ENCODE results near the gene EDARADD. TPM values are rescaled to one million over a fixed set of nuclear protein-coding genes. Genes with fewer than 3 reads are reported as not detected.

EDARADD gene
- total and polyA plus RNA-seq, 2 of the 13 experiments (the other 11 are each of a cell fraction or from before 2014, with no cell fraction given) = 0.03 TPM; not detected in 1

- TF ChIP-seq MIER3 (CRISPR knock-in tag; IDR thresholded peaks at IDR 0.05; ENCODE audit: borderline replicate concordance) = peak; percentile 37; the same call in 1 of the 2 replicates
- TF ChIP-seq ZNF710 (CRISPR knock-in tag; IDR thresholded peaks at IDR 0.05; ENCODE audit: borderline replicate concordance) = peak; percentile 26
- TF ChIP-seq ZSCAN22 (CRISPR knock-in tag; IDR thresholded peaks at IDR 0.05) = no peak
- TF ChIP-seq MLX (CRISPR knock-in tag; IDR thresholded peaks at IDR 0.05) = peak; percentile 70; the same call in 1 of the 2 replicates
- no peak for TF ChIP-seq ZNF75D (CRISPR knock-in tag; IDR thresholded peaks at IDR 0.05; ENCODE audit: borderline replicate concordance)
- TF ChIP-seq ZGPAT (CRISPR knock-in tag; IDR thresholded peaks at IDR 0.05) = peak; percentile 81
- TF ChIP-seq, protein P1, sequence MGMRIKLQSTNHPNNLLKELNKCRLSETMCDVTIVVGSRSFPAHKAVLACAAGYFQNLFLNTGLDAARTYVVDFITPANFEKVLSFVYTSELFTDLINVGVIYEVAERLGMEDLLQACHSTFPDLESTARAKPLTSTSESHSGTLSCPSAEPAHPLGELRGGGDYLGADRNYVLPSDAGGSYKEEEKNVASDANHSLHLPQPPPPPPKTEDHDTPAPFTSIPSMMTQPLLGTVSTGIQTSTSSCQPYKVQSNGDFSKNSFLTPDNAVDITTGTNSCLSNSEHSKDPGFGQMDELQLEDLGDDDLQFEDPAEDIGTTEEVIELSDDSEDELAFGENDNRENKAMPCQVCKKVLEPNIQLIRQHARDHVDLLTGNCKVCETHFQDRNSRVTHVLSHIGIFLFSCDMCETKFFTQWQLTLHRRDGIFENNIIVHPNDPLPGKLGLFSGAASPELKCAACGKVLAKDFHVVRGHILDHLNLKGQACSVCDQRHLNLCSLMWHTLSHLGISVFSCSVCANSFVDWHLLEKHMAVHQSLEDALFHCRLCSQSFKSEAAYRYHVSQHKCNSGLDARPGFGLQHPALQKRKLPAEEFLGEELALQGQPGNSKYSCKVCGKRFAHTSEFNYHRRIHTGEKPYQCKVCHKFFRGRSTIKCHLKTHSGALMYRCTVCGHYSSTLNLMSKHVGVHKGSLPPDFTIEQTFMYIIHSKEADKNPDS (CRISPR knock-in tag; IDR thresholded peaks at IDR 0.05) = no peak; the same call in 1 of the 2 replicates
- TF ChIP-seq POLR2G (IDR thresholded peaks at IDR 0.05; ENCODE audit: low read depth, low read length) = peak; percentile 36; the same call in 1 of the 2 replicates
- TF ChIP-seq ZNF431 (CRISPR knock-in tag; IDR thresholded peaks at IDR 0.05; ENCODE audit: borderline replicate concordance, low read depth) = no peak
- TF ChIP-seq ZNF737 (CRISPR knock-in tag; IDR thresholded peaks at IDR 0.05; ENCODE audit: borderline replicate concordance) = no peak
- TF ChIP-seq KAT2B (IDR thresholded peaks at IDR 0.05; ENCODE audit: borderline replicate concordance, low read depth, low read length) = no peak
- no peak for TF ChIP-seq ZBTB38 (CRISPR knock-in tag; IDR thresholded peaks at IDR 0.05)
- TF ChIP-seq EHMT2 (IDR thresholded peaks at IDR 0.05; ENCODE audit: borderline replicate concordance, low read depth, low read length) = peak; percentile 71; the same call in 1 of the 2 replicates
- peak; percentile 72; the same call in 1 of the 2 replicates for TF ChIP-seq ZMYM3 (CRISPR knock-in tag; IDR thresholded peaks at IDR 0.05)
- TF ChIP-seq ZNF275 (CRISPR knock-in tag; IDR thresholded peaks at IDR 0.05; ENCODE audit: borderline replicate concordance) = no peak
- peak; percentile 80 for TF ChIP-seq HNF4A (CRISPR knock-in tag; IDR thresholded peaks at IDR 0.05)
- TF ChIP-seq ZNF501 (CRISPR knock-in tag; IDR thresholded peaks at IDR 0.05) = peak; percentile 60; the same call in 1 of the 2 replicates
- no peak for TF ChIP-seq MLLT10 (CRISPR knock-in tag; IDR thresholded peaks at IDR 0.05)
- TF ChIP-seq FOXA3 (CRISPR knock-in tag; IDR thresholded peaks at IDR 0.05) = peak; percentile 84
- TF ChIP-seq ELF1 (CRISPR knock-in tag; IDR thresholded peaks at IDR 0.05) = no peak
- no peak for TF ChIP-seq SNAPC2 (CRISPR knock-in tag; IDR thresholded peaks at IDR 0.05)
- no peak for TF ChIP-seq STAG1 (CRISPR knock-in tag; IDR thresholded peaks at IDR 0.05)
Observed at GRCh38 chr1:236494586-236495466, 100.7 kb downstream of the EDARADD start (continued).

Data from HepG2 (cell line).